Panc1 (cell line): ENCODE measurements around the gene CCDC192. TPM values are rescaled to one million over a fixed set of nuclear protein-coding genes. Genes with fewer than 3 reads are reported as not detected.

Experiments used
- ATAC-seq: fragments of 200-7000 bp; cut with Tn5 transposase; 2 replicates; pipeline ENCODE4 v1.9.1; 2020; ENCODE audit warnings: mild to moderate bottlenecking, moderate library complexity
- BruUV-seq: library from RNA; stranded (reverse); fragments of 400-500 nt; replicated peaks from 2 replicates; lab custom pipeline; 2021; lab: Mats Ljungman, UMichigan
- CTCF ChIA-PET: fragments of 300-600 bp; sonication (Branson Sonifier 250); formaldehyde crosslinking; loops from one replicate; lab custom pipeline; 2022; ENCODE audit warnings: antibody characterized with exemption; lab: Charles Lee
- POLR2A ChIA-PET: fragments of 300-600 bp; sonication (Branson Sonifier 250); formaldehyde crosslinking; loops from one replicate; lab custom pipeline; 2022; ENCODE audit warnings: antibody characterized with exemption; lab: Charles Lee
- DNase-seq: peaks from one replicate; pipeline ENCODE4 v3.0.0-alpha.2; 2010; ENCODE audit warnings: low read depth, low spot score
- H3K27ac ChIP-seq: 2 replicates; pipeline ENCODE4 v1.5.1; 2011; ENCODE audit warnings: mild to moderate bottlenecking, low read length, inconsistent platforms
- H3K27me3 ChIP-seq: fragments of 200-500 bp; sonication (Bioruptor generic); 2 replicates; pipeline ENCODE4 v1.6.0; 2014; ENCODE audit warnings: low read length, inconsistent platforms; ENCODE audit not compliant: control insufficient read depth, insufficient read depth
- H3K36me3 ChIP-seq: fragments of 200-500 bp; sonication (Bioruptor generic); 2 replicates; pipeline ENCODE4 v1.5.1; 2014; ENCODE audit warnings: inconsistent platforms, mild to moderate bottlenecking, low read length, moderate library complexity; ENCODE audit not compliant: control insufficient read depth, insufficient read depth
- H3K4me1 ChIP-seq: 2 replicates; pipeline ENCODE4 v1.5.1; 2011; ENCODE audit warnings: inconsistent platforms, mild to moderate bottlenecking, low read length, moderate library complexity; ENCODE audit not compliant: control insufficient read depth, insufficient read depth
- H3K4me3 ChIP-seq, 2 experiments: 2 replicates each; pipeline ENCODE4 v1.5.1; 2011 to 2012; ENCODE audit warnings: low read depth in 2 of 2, low read length in 2 of 2, mild to moderate bottlenecking in 2 of 2, inconsistent platforms in 1 of 2, moderate library complexity in 1 of 2
- H3K9me3 ChIP-seq: fragments of 200-500 bp; sonication (Bioruptor generic); 2 replicates; pipeline ENCODE4 v1.5.1; 2014; ENCODE audit warnings: low read depth, mild to moderate bottlenecking, inconsistent platforms, low read length, moderate library complexity; ENCODE audit not compliant: control insufficient read depth, insufficient read depth
- CTCF ChIP-seq: fragments of 450-650 bp; IDR thresholded peaks from 2 replicates; pipeline ENCODE4 v1.5.1; 2017; ENCODE audit warnings: mild to moderate bottlenecking
- POLR2AphosphoS5 ChIP-seq: IDR thresholded peaks from 2 replicates; pipeline ENCODE4 v1.6.1; 2012; ENCODE audit warnings: mild to moderate bottlenecking, low read depth, low read length, moderate library complexity
- REST ChIP-seq, 2 experiments: IDR thresholded peaks; 2 replicates each; pipeline ENCODE4 v1.6.1; 2011 to 2012; ENCODE audit warnings: low read depth in 2 of 2, control low read depth in 1 of 2, low read length in 1 of 2, mild to moderate bottlenecking in 1 of 2, moderate library complexity in 1 of 2; ENCODE audit not compliant: insufficient read depth in 1 of 2
- SIN3A ChIP-seq: IDR thresholded peaks from 2 replicates; pipeline ENCODE4 v1.6.1; 2012; ENCODE audit warnings: low read depth, mild to moderate bottlenecking, low read length, moderate library complexity, borderline replicate concordance; ENCODE audit not compliant: insufficient read depth
- TCF7L2 ChIP-seq: IDR thresholded peaks from 2 replicates; pipeline ENCODE4 v1.6.1; 2011; ENCODE audit warnings: mild to moderate bottlenecking, low read depth, low read length, inconsistent platforms
- in situ Hi-C: cut with HindIII; loops from 2 replicates; pipeline ENCODE4 v1.10.0; 2016; ENCODE audit warnings: low sequenced_read_pairs, low pct_unique_long_range_greater_than_20kb
- intact Hi-C: fragments of 100-400 bp; cut with micrococcal nuclease; formaldehyde crosslinking; loops from one replicate; pipeline ENCODE4 v1.10.0; 2022; ENCODE audit not compliant: unreplicated experiment
- total RNA-seq: library from RNA; stranded (reverse); gene quantifications from one replicate; pipeline ENCODE4 v1.2.1, GENCODE V29; 2021; ENCODE audit not compliant: unreplicated experiment

The CCDC192 gene
- total RNA-seq, 1 experiment from 2014 or later = not detected

DNA sequence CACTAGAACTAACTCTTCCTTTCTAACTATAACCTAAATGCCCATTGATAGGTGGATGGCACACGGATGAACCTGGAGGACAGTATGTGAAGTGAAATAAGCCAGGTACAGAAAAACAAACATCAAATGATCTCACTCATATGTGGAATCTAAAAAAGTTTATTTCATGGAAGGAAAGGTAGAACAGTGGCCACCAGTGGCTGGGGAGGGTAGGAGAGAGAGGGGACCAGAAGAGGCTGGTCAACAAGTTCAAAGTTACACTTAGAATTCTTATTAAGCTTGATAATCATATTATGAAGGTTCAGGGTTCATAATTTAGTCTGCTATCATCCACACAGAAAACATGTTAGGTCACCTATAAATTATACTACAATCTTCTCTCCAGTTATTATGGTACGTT is 272.8 kb downstream of the CCDC192 start:
- in situ Hi-C loops = no loop called here
- intact Hi-C loops = no loop called here
- Histone ChIP-seq H3K4me3 (no peak overlapping the region), H3K27me3 (no peaks in the 10 kb centered on the region), H3K36me3 (no peaks in the 10 kb centered on the region), H3K27ac (no peak overlapping the region), H3K4me1 (no peaks in the 10 kb centered on the region), H3K9me3 (no peaks in the 10 kb centered on the region)
- ChIA-PET POLR2A (no interaction called here), CTCF (no interaction called here)
- DNase-seq = no peak
- peak; percentile 20; the same call in 1 of the 2 replicates for TF ChIP-seq CTCF
- no peak for TF ChIP-seq SIN3A
- TF ChIP-seq POLR2AphosphoS5 = no peak
- no peak for TF ChIP-seq REST (IDR thresholded peaks at IDR 0.05; ENCODE audit: insufficient read depth in 1 of 2, low read depth in 2 of 2, low read length in 1 of 2)
- no peak for TF ChIP-seq TCF7L2
- BruUV-seq = no TSS peak
- ATAC-seq = no peak

DNA sequence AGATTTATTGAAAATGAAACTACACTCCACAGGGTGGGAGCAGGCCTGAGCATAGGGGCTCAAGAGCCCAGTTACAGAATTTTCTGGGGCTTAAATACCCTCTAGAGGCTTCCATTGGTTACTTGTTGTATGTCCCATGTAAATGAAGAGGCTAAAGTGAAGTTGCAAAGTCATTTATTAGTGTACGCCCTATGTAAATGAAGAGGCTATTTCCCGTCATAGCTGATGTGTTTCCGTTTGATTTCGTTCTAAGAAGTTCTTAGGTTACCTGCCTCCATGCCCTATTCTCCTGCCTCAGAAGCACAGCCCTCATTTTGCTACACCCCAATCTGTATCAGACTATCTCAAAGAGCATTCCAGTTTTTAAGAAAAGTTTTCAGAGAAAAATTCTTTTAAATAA is 273.3 kb downstream of the CCDC192 start:
- H3K27ac ChIP-seq = no peak overlapping the region
- no TSS peak for BruUV-seq
- in situ Hi-C loops = no loop called here
- ATAC-seq (no peak), DNase-seq (no peak)
- no peaks in the 10 kb centered on the region for H3K36me3 ChIP-seq
- intact Hi-C loops = no loop called here
- TF ChIP-seq SIN3A (no peak), CTCF (no peak), POLR2AphosphoS5 (no peak), TCF7L2 (no peak), REST (IDR thresholded peaks at IDR 0.05; ENCODE audit: insufficient read depth in 1 of 2, low read depth in 2 of 2, low read length in 1 of 2) (no peak)
- no peaks in the 10 kb centered on the region for H3K4me1 ChIP-seq
- no peaks in the 10 kb centered on the region for H3K9me3 ChIP-seq
- H3K4me3 ChIP-seq = no peak overlapping the region
- CTCF ChIA-PET = no interaction called here
- POLR2A ChIA-PET = no interaction called here
- no peaks in the 10 kb centered on the region for H3K27me3 ChIP-seq
